Measurements from ENCODE around the gene GRM7.

The GRM7 gene

DNA sequence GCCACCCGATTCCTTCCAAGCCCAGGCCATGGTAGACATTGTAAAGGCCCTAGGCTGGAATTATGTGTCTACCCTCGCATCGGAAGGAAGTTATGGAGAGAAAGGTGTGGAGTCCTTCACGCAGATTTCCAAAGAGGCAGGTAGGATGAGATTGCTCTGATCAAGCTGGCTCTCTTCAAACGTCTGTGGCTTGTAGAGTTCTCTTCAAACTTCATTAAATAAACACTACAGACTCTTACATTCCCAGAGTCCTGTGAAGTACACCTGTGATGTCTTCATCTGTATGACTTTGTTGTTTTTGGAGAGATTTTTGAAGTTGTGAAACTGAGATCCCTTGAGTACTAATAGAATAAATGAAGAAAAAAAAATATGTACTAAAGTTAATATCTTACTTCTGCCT, 285.6 kb downstream of the GRM7 start:
- no peak for DNase-seq (ENCODE audit: low spot score)

- no peak for DNase-seq (ENCODE audit: low spot score)
Observed at GRCh38 chr3:7158516-7158915, 297.6 kb downstream of the GRM7 start.

DNA sequence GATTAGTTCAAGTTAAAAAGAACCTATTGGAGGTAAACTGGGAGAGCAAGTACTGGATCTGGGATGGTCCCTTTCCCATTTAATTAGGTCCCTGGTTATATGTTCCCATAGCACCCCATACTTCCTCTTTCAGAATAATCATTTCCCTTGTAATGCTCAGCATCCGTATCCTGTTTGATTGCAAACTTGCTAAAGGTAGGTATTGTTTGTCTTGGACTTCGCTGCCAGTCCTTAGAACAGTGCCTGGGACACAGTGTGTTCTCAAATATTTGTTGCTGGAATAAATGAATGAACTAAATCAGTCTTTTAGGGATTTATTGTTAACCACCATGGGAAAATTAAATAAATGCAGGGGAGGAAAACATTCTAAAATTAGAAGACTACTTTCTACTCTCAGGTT, 299.8 kb downstream of the GRM7 start:
- DNase-seq (ENCODE audit: low spot score) = no peak

- DNase-seq (ENCODE audit: low spot score) = no peak
Observed at GRCh38 chr3:7166460-7166859, 305.5 kb downstream of the GRM7 start.

GRCh38 chr3:7171493-7171892, 310.6 kb downstream of the GRM7 start:
- DNase-seq (ENCODE audit: low spot score) = no peak

- no peak for DNase-seq (ENCODE audit: low spot score)
Observed at GRCh38 chr3:7172996-7173395, 312.1 kb downstream of the GRM7 start.

DNA sequence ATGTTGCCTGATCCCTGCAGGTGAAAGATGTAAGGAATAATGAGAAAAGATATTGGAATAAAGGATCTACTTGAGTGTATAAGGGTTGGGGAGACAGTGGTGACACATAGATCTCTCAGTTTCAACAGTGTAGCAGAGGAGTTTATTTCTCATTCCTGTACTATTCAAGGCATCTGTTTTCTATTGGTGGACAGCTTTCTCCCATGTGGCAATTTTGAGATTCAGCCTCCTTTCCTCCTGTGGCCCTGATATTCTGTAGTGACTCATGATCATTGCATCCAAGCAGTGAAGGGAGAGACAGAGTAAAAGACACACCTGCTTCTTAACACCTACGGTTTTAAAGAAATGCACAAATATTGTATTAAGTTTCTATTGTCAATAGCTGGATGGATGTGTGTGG, 327.6 kb downstream of the GRM7 start:
- DNase-seq (ENCODE audit: low spot score) = no peak

DNA sequence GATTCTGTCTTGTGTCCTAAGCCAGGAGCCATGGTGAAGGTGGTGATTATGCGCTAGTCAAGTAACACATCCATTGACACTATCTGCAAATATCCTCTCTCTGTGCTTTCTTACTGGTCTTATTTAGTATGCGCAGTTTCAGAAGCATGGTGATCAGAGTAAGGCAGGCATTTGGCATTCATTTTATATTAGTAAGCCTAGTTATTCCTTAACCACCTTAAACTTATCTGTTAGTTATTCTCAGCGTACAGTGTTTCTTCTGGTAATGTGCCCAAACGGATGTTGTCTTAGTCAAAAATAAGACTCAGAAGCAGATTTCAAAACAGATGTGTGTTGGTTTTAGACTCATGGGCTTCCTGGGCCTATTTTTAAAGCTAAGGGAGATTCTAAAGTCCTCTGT, 329.2 kb downstream of the GRM7 start:
- no peak for DNase-seq (ENCODE audit: low spot score)

DNA sequence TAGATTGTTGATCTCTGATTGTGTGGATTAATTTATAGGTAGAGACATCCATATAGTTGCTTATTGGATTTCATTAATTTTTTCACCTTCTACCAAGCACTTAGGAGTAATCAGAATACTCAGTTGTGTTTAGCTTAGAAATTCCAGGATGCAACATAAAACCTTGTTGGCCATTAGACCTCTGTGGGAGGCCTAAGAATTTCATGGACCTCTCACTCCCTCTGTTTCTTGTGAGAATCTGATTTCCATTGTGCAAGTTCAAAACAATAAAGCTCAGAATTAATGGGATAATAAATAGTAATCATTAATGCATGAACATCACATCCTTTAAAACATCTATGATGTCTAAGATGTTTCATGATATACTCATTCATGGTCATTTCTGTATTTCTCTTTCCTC, 332.4 kb downstream of the GRM7 start:
- no peak for DNase-seq (ENCODE audit: low spot score)

- no peak for DNase-seq (ENCODE audit: low spot score)
Observed at GRCh38 chr3:7194071-7194835, 333.3 kb downstream of the GRM7 start.

- no peak for DNase-seq (ENCODE audit: low spot score)
Observed at GRCh38 chr3:7195934-7196333, 335.0 kb downstream of the GRM7 start.

DNA sequence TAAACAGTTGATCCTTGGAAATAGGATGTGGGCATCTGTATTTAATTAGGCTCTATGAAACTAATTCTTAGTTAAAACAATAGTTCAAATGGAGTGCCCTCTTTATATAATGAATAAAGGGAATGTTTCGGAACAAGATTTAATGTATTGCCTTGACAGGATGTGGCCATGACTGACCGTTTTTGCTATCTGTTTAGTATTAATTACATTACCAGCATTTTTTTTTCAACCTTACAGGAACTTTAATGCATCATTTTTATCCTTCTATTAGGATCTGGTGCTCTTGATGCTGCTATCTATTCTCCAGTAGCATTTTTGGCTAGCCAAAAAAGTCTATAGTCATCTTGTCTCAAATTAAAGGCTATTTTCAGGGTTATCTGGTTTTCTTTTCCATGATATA, 340.9 kb downstream of the GRM7 start:
- no peak for DNase-seq (ENCODE audit: low spot score)

DNA sequence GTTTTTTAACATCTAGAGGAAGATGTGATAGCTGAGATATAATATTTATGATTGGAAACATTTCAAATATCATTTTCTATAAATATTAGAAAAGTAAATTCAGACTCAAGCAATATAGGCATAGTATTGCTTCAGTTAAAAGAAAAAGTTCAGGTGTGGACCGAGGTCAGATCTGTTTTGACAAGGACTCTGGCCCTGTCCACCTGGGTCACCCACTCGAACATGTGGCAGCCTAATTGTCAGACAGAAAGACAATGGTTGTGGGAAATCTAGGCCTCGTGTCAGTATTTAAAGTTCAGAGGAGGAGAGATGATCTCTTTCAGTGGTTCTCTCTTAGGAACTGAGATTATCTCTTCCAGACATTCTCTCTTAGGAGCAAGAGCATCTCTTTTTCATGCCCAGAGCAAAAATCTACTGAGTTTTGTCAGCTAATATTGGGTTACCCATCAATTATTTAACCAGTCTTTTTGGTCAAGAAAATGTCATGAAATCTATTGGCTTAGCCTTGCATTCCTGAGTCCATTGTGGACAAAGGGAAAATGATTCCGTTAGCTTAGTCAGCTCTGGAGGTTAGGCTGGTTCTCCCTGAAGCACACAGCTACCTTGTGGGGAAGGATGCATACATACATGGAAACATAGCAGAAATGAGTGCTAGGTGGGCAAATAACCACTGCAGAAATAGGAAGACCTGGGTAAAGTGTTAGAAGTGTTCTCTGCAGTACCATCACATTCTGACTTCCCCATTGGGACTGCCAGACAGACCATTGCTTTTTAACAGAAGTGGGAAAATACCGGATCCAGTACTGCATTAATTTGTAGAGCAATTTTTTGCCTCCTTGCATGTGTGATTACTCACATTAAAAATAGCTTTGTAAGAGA, 343.3 kb downstream of the GRM7 start:
- DNase-seq (ENCODE audit: low spot score) = no peak

- DNase-seq (ENCODE audit: low spot score) = no peak
Observed at GRCh38 chr3:7204848-7205156, 343.9 kb downstream of the GRM7 start.

DNA sequence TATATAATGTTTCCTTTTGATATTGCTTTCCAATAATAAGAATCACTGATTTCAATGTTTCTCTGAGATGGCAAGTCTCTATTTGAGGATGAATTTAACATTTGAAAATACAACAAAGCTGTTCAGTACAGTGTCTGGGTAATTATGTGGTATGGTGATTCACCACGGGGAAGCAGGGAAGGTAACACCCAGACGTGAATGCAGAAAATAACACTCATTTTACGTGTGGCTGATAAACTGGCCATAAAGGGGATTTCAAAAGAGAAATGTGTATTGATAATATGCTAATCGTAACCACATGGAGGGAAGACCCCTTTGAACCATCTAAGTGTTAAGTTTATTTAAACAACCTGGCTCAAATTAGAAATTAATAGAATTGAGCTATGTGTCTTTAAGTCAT, 344.6 kb downstream of the GRM7 start:
- no peak for DNase-seq (ENCODE audit: low spot score)

GRCh38 chr3:7205962-7206361, 345.0 kb downstream of the GRM7 start:
- no peak for DNase-seq (ENCODE audit: low spot score)

DNA sequence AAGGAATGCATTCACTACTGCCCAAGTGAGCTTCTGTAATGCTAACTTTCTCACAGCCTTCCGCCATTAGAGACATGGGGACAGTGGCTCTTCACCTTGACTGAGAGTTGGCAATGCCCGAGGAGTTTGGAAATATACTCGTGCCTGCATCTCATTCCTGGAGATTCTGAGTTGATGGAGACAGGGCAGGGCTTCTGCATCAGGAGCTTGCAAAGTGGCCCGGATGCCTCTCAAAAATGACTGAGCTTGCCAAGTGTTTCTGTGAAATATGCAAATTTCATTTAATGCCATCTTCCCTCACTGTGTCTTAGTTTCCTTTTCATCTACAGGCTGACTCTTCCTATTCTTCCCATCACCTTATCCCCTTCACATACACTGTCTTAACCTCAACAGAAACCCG, 346.2 kb downstream of the GRM7 start:
- DNase-seq (ENCODE audit: low spot score) = no peak

GRCh38 chr3:7207928-7208327, 347.0 kb downstream of the GRM7 start:
- no peak for DNase-seq (ENCODE audit: low spot score)

DNA sequence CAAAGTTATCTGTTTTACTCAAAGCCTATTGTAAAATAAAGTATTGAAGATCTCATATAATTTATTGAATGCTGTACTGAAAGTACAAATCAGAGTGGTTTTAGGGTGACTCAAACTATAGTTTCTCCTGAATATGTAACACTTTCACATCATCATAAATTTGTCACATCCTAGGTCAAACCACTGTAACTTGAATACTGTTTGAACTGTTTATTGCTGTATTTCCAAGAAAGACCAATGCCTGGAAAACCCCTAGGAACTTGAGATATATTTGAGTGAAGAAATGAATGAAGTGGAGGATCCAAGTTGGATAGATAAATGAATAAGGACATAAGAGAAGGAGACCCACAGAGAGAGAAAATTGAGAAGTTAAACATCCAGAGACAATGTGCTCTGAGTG, 348.2 kb downstream of the GRM7 start:
- DNase-seq (ENCODE audit: low spot score) = no peak

- DNase-seq (ENCODE audit: low spot score) = no peak
Observed at GRCh38 chr3:7211740-7212139, 350.8 kb downstream of the GRM7 start.

DNA sequence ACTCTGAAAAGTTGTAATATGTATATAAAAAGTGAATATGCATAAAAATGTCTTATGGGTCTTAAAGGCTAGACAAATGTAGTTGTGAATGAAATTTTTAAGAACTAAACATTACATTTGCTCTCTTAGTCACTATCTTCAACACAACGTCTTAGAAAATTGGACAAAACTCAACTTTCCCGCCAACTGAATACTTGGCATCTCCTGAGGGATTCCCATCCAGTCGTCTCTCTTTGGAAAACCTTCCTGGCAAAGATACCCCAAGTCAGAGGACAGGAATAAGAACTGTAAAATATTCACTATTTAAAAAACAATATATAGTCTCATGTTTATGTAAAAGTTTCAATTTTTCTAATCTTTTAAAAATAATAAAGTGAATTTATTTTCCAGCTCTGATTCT, 354.8 kb downstream of the GRM7 start:
- DNase-seq (ENCODE audit: low spot score) = no peak

- DNase-seq (ENCODE audit: low spot score) = no peak
Observed at GRCh38 chr3:7226393-7226792, 365.5 kb downstream of the GRM7 start.

DNA sequence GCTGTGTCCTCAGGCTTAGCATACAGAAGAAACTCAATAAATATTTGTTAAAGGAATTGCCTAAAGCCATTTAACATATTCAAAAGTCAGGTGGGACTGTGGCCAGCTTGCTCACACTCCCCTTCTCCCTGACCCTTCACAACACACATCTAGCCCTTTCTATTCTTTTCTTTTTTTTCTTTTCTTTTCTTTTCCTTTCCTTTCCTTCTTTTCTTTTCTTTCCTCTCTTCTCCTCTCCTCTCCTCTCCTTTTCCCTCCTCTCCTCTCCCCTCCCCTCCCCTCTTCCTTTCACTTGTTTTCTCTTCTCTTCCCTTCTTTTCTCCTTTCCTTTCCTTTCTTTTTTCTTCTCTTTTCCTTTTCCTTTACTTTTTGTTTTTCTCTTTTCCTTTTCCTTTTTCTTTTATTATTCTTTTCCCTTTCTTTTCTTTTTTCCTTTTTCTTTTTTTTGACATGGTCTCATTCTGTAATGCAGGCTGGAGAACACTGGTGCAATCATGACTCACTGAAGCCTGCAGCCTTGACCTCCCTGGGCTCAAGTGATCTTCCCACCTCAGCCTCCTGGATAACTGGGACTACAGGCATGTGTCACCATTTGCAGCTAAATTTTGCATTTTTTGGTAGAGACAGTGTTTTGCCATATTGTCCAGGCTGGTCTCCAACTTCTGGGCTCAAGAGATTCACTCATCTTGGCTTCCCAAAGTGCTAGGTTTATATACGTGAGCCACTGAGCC, 377.8 kb downstream of the GRM7 start:
- no peak for DNase-seq (ENCODE audit: low spot score)

Data from germinal center (tissue), 1 donor.